Liver (tissue), 9 donors: ENCODE measurements around the gene SOX5. TPM values are rescaled to one million over a fixed set of nuclear protein-coding genes. Genes with fewer than 3 reads are reported as not detected.

Experiments
- DNase-seq: peaks from one replicate; pipeline ENCODE4 v3.0.0-alpha.2; 2017; ENCODE audit warnings: low spot score
- H3K27ac ChIP-seq, 2 donors: one replicate each; pipeline ENCODE4 v1.7.0; 2013; ENCODE audit warnings: inconsistent platforms in 2 of 2, low read length in 2 of 2, control low read depth in 1 of 2, low read depth in 1 of 2, mild to moderate bottlenecking in 1 of 2
- H3K27me3 ChIP-seq, 4 donors: one replicate each; pipeline versions ENCODE4 v1.6.1 to v1.7.0; 2013; ENCODE audit warnings: low read length in 3 of 4, inconsistent platforms in 1 of 4, mild to moderate bottlenecking in 1 of 4, moderate library complexity in 1 of 4; ENCODE audit not compliant: control insufficient read depth in 4 of 4, insufficient read depth in 4 of 4
- H3K36me3 ChIP-seq, 4 donors: one replicate each; pipeline versions ENCODE4 v1.6.1 to v1.7.0; 2013; ENCODE audit warnings: low read length in 3 of 4, mild to moderate bottlenecking in 3 of 4, low read depth in 1 of 4, moderate library complexity in 1 of 4; ENCODE audit not compliant: control insufficient read depth in 4 of 4, insufficient read depth in 3 of 4
- H3K4me1 ChIP-seq, 4 donors: one replicate each; pipeline versions ENCODE4 v1.6.1 to v1.7.0; 2013; ENCODE audit warnings: low read length in 3 of 4, mild to moderate bottlenecking in 3 of 4, moderate library complexity in 1 of 4; ENCODE audit not compliant: control insufficient read depth in 4 of 4, insufficient read depth in 4 of 4
- H3K4me3 ChIP-seq, 3 donors: one replicate each; pipeline versions ENCODE4 v1.6.1 to v1.7.0; 2013; ENCODE audit warnings: low read length in 3 of 3, control low read depth in 1 of 3, low read depth in 1 of 3, mild to moderate bottlenecking in 1 of 3
- H3K9ac ChIP-seq, 2 donors: one replicate each; pipeline ENCODE4 v1.7.0; 2013; ENCODE audit warnings: low read length in 2 of 2, mild to moderate bottlenecking in 2 of 2, moderate library complexity in 2 of 2, control low read depth in 1 of 2, low read depth in 1 of 2
- H3K9me3 ChIP-seq, 4 donors: one replicate each; pipeline versions ENCODE4 v1.6.1 to v1.7.0; 2013; ENCODE audit warnings: low read length in 3 of 4; ENCODE audit not compliant: control insufficient read depth in 4 of 4
- ATF3 ChIP-seq: IDR thresholded peaks from 2 replicates; pipeline ENCODE4 v1.6.1; 2016; ENCODE audit warnings: antibody characterized with exemption
- EGR1 ChIP-seq, 2 donors: IDR thresholded peaks; 2 replicates each; pipeline ENCODE4 v1.6.1; 2016 to 2018; ENCODE audit warnings: antibody characterized with exemption in 2 of 2, low read depth in 2 of 2
- FOXA1 ChIP-seq: IDR thresholded peaks from 2 replicates; pipeline ENCODE4 v1.6.1; 2016; ENCODE audit warnings: antibody characterized with exemption
- GABPA ChIP-seq, 2 donors: IDR thresholded peaks in 1 of 2; conservative IDR thresholded peaks in 1 of 2; 2 replicates each; pipeline ENCODE4 v1.6.1; 2016; ENCODE audit warnings: antibody characterized with exemption in 2 of 2, mild to moderate bottlenecking in 1 of 2, moderate library complexity in 1 of 2
- HNF4A ChIP-seq, 2 donors: conservative IDR thresholded peaks; 2 replicates each; pipeline ENCODE4 v1.6.1; 2016; ENCODE audit warnings: antibody characterized with exemption in 2 of 2, mild to moderate bottlenecking in 2 of 2
- HNF4G ChIP-seq: IDR thresholded peaks from 2 replicates; pipeline ENCODE4 v1.6.1; 2016; ENCODE audit warnings: antibody characterized with exemption
- JUND ChIP-seq, 2 donors: IDR thresholded peaks; 2 replicates each; pipeline ENCODE4 v1.6.1; 2016; ENCODE audit warnings: antibody characterized with exemption in 2 of 2
- MAX ChIP-seq: IDR thresholded peaks from 2 replicates; pipeline ENCODE4 v1.6.1; 2016; ENCODE audit warnings: antibody characterized with exemption
- RAD21 ChIP-seq, 2 donors: IDR thresholded peaks; 2 replicates each; pipeline ENCODE4 v1.6.1; 2016; ENCODE audit warnings: antibody characterized with exemption in 2 of 2, mild to moderate bottlenecking in 2 of 2
- REST ChIP-seq: IDR thresholded peaks from 2 replicates; pipeline ENCODE4 v1.6.1; 2016; ENCODE audit warnings: antibody characterized with exemption, mild to moderate bottlenecking
- SP1 ChIP-seq: IDR thresholded peaks from 2 replicates; pipeline ENCODE4 v1.6.1; 2018; ENCODE audit warnings: antibody characterized with exemption, mild to moderate bottlenecking
- TAF1 ChIP-seq: conservative IDR thresholded peaks from 2 replicates; pipeline ENCODE4 v1.6.1; 2016; ENCODE audit warnings: antibody characterized with exemption, mild to moderate bottlenecking
- YY1 ChIP-seq: IDR thresholded peaks from 2 replicates; pipeline ENCODE4 v1.6.1; 2016; ENCODE audit warnings: antibody characterized with exemption, mild to moderate bottlenecking
- WGBS: extraction: QIAGEN DNeasy Blood & Tissue Kit; methylation state at CpG from one replicate; pipeline ENCODE4 v1.1.7; 2013; 5-methylcytosine and 5-hydroxymethylcytosine counted together
- polyA plus RNA-seq, 2 donors: library from polyadenylated mRNA; stranded (reverse) in 1 of 2; unstranded in 1 of 2; fragments of 200-250 nt in 1 of 2; fragments of >200 nt in 1 of 2; fragmentation: Nextera tagmentation in 1 of 2; extraction: Ambion mirVana in 1 of 2; gene quantifications; one replicate each; pipeline versions ENCODE4 v1.2.1 to v1.2.3, GENCODE V29; 2013 to 2015
- total RNA-seq, 2 donors: library from RNA; depleted of rRNA; stranded (reverse); fragments of >200 nt; gene quantifications; one replicate each; pipeline ENCODE4 v1.2.3, GENCODE V29; 2014
- TF ChIP-seq, protein P1 (sequence below): IDR thresholded peaks from 2 replicates; pipeline ENCODE4 v1.6.1; 2016; ENCODE audit warnings: antibody characterized with exemption
- donor health status: healthy.
- donor health status: healthy.
- donor health status: healthy.
- donor health status: healthy.
- donor health status: healthy.

The SOX5 gene
- total and polyA plus RNA-seq, 4 donors = 2.3 to 42.4 (median 12.3) TPM

DNA sequence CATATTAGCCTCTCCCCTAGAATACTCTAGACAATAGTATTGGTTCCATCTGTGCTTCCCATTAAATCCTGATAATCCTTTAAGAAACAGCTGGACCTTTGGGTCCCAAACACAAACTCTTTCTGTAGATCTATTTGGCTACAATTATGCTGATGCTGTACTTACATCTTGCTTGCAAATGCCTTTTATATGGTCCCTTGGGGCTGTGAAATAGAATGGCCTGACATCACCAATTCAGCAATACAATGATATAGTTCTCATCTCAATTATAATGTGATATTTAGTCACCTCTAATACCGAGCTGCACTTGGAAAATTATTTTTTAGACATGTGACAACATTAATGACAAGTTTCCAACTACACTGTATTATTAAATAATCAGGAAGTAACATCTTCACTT lies 261.5 kb downstream of the SOX5 start:
- Histone ChIP-seq H3K36me3 (no peaks in the 10 kb centered on the region), H3K4me3 (no peak overlapping the region), H3K9ac (no peak overlapping the region), H3K27me3 (no peaks in the 10 kb centered on the region), H3K4me1 (no peaks in the 10 kb centered on the region), H3K27ac (no peak overlapping the region), H3K9me3 (no peaks in the 10 kb centered on the region)
- DNase-seq = no peak
- WGBS = 84% methylated on average over 1 of the region's 1 CpG
- TF ChIP-seq, protein P1, sequence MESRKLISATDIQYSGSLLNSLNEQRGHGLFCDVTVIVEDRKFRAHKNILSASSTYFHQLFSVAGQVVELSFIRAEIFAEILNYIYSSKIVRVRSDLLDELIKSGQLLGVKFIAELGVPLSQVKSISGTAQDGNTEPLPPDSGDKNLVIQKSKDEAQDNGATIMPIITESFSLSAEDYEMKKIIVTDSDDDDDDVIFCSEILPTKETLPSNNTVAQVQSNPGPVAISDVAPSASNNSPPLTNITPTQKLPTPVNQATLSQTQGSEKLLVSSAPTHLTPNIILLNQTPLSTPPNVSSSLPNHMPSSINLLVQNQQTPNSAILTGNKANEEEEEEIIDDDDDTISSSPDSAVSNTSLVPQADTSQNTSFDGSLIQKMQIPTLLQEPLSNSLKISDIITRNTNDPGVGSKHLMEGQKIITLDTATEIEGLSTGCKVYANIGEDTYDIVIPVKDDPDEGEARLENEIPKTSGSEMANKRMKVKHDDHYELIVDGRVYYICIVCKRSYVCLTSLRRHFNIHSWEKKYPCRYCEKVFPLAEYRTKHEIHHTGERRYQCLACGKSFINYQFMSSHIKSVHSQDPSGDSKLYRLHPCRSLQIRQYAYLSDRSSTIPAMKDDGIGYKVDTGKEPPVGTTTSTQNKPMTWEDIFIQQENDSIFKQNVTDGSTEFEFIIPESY = no peak
- TF ChIP-seq TAF1 (no peak), EGR1 (IDR thresholded peaks at IDR 0.05; ENCODE audit: low read depth in 2 of 2) (no peak), REST (no peak)

DNA sequence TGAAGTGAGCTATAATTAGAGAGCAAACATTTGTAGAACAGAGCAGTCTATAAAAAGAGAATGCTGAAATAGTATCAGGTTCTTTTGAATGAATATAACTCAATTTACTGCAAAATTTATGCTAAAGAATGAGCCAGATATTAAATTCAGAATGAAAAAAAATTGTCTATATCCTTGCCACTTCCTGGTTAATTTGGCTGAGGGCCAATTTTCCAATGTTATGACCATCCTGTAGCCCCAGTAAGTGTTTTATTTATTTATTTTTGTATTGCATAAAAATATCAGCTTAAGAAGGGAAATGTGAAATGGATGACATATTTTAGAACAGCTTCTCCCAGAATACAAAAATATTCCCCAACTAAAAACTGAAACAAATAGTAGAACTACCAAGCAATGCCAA lies 263.4 kb downstream of the SOX5 start:
- no peak for DNase-seq
- H3K4me3 ChIP-seq = no peak overlapping the region
- no peaks in the 10 kb centered on the region for H3K27me3 ChIP-seq
- H3K27ac ChIP-seq = no peak overlapping the region
- H3K4me1 ChIP-seq = no peaks in the 10 kb centered on the region
- H3K9ac ChIP-seq = no peak overlapping the region
- TF ChIP-seq JUND (IDR thresholded peaks at IDR 0.05) (no peak), TAF1 (no peak), HNF4A (conservative IDR thresholded peaks at IDR 0.05) (no peak), MAX (no peak), REST (no peak), RAD21 (IDR thresholded peaks at IDR 0.05) (no peak), FOXA1 (no peak), GABPA (IDR thresholded peaks at IDR 0.05 in 1 of 2, conservative IDR thresholded peaks at IDR 0.05 in 1 of 2) (no peak), YY1 (no peak), HNF4G (no peak), EGR1 (IDR thresholded peaks at IDR 0.05; ENCODE audit: low read depth in 2 of 2) (no peak), SP1 (no peak), ATF3 (no peak)
- TF ChIP-seq, protein P1 = no peak
- H3K36me3 ChIP-seq = no peaks in the 10 kb centered on the region
- H3K9me3 ChIP-seq = no peaks in the 10 kb centered on the region
